NCI-H1105 (cell line): ENCODE data around the gene RPS6KA2.
"Not testable (repeated sequence)": the region's sequence is repeated elsewhere in the genome, so short reads cannot be mapped to it uniquely, and the experiment has no call there.

Experiments used
- DNase-seq: peaks from one replicate; lab custom pipeline; 2025; lab: John Stamatoyannopoulos, UW

Gene RPS6KA2

GRCh38 chr6:166635013-166635970 lies 8.2 kb upstream of the RPS6KA2 start:
- DNase-seq: no peak

GRCh38 chr6:166634581-166634980 lies 7.5 kb upstream of the RPS6KA2 start:
- not testable (repeated sequence) for DNase-seq

GRCh38 chr6:166633732-166634535 lies 6.9 kb upstream of the RPS6KA2 start:
- no peak for DNase-seq

GRCh38 chr6:166632731-166633130 lies 5.7 kb upstream of the RPS6KA2 start:
- no peak for DNase-seq

GRCh38 chr6:166630462-166630861 lies 3.4 kb upstream of the RPS6KA2 start:
- DNase-seq: no peak

GRCh38 chr6:166629628-166630027 lies 2.6 kb upstream of the RPS6KA2 start:
- DNase-seq: no peak

- peak; percentile 84 for DNase-seq
Observed at GRCh38 chr6:166627875-166628801, 1.1 kb upstream of the RPS6KA2 start.

GRCh38 chr6:166626177-166627032 lies 646 bp downstream of the RPS6KA2 start:
- peak; percentile 83 for DNase-seq

GRCh38 chr6:166625356-166625755 lies 1.7 kb downstream of the RPS6KA2 start:
- no peak for DNase-seq

GRCh38 chr6:166624275-166624674 lies 2.8 kb downstream of the RPS6KA2 start:
- DNase-seq: no peak

- no peak for DNase-seq
Observed at GRCh38 chr6:166623318-166623717, 3.7 kb downstream of the RPS6KA2 start.

- DNase-seq: no peak
Observed at GRCh38 chr6:166621114-166621540, 5.9 kb downstream of the RPS6KA2 start.

- DNase-seq: no peak
Observed at GRCh38 chr6:166620478-166621113, 6.5 kb downstream of the RPS6KA2 start.

- no peak for DNase-seq
Observed at GRCh38 chr6:166619912-166620311, 7.1 kb downstream of the RPS6KA2 start.

GRCh38 chr6:166618866-166619761 lies 7.9 kb downstream of the RPS6KA2 start:
- DNase-seq: no peak

GRCh38 chr6:166618251-166618650 lies 8.8 kb downstream of the RPS6KA2 start:
- no peak for DNase-seq

GRCh38 chr6:166617359-166617758 lies 9.7 kb downstream of the RPS6KA2 start:
- DNase-seq: no peak

GRCh38 chr6:166616261-166617238 lies 10.5 kb downstream of the RPS6KA2 start:
- DNase-seq: no peak
